CD4-positive, alpha-beta T cell treated with Interleukin-2 at 100 ng/mL for 4 hours (primary cell): ENCODE measurements around the gene FURIN.
"Not testable (repeated sequence)": the region's sequence is repeated elsewhere in the genome, so short reads cannot be mapped to it uniquely, and the experiment has no call there.

Experiments used
- DNase-seq: peaks from one replicate; pipeline ENCODE4 v3.0.0-alpha.2; 2020; ENCODE audit warnings: low spot score

The FURIN gene

GRCh38 chr15:90883526-90883975, 15.2 kb downstream of the FURIN start:
- no peak for DNase-seq

- no peak for DNase-seq
These were observed 15.8 kb downstream of the FURIN start, which contains the start of gene FES for GRCh38 chr15:90883976-90884718. Gene FES (plus strand): TSS chr15:90884504. CDS start chr15:90885046, 542 bp downstream.

- no peak for DNase-seq
These were observed 16.5 kb downstream of the FURIN start for GRCh38 chr15:90884719-90885431.

- DNase-seq = peak; percentile 78
These were observed 17.3 kb downstream of the FURIN start for GRCh38 chr15:90885432-90886290.

- no peak for DNase-seq
These were observed 17.9 kb downstream of the FURIN start for GRCh38 chr15:90886291-90886614.

- no peak for DNase-seq
These were observed 18.7 kb downstream of the FURIN start for GRCh38 chr15:90887037-90887481.

- no peak for DNase-seq
These were observed 20.9 kb downstream of the FURIN start for GRCh38 chr15:90889313-90889730.

GRCh38 chr15:90889736-90890456, 21.5 kb downstream of the FURIN start:
- DNase-seq = no peak

GRCh38 chr15:90890839-90891238, 22.5 kb downstream of the FURIN start:
- no peak for DNase-seq

- DNase-seq = no peak
These were observed 23.1 kb downstream of the FURIN start for GRCh38 chr15:90891346-90891949.

- DNase-seq = no peak
These were observed 23.6 kb downstream of the FURIN start for GRCh38 chr15:90892023-90892422.

GRCh38 chr15:90892498-90893174, 24.2 kb downstream of the FURIN start:
- DNase-seq = no peak

GRCh38 chr15:90893175-90894090, 25.0 kb downstream of the FURIN start:
- DNase-seq = no peak

- no peak for DNase-seq
These were observed 27.3 kb downstream of the FURIN start for GRCh38 chr15:90895571-90896117.

- DNase-seq = not testable (repeated sequence)
These were observed 28.8 kb downstream of the FURIN start for GRCh38 chr15:90897131-90897655.

GRCh38 chr15:90901175-90902039, 33.0 kb downstream of the FURIN start:
- DNase-seq = no peak

- DNase-seq = peak; percentile 74
These were observed 33.9 kb downstream of the FURIN start for GRCh38 chr15:90902040-90902839.
